ENCODE data around the gene RECQL5. TPM values are rescaled to one million over a fixed set of nuclear protein-coding genes. Genes with fewer than 3 reads are reported as not detected.
A peak's percentile ranks its signal among the peaks of the same experiment; 100 is the strongest.

RECQL5 gene
- total RNA-seq, 2 donors from 2014 or later = 35.1 to 47.4 TPM

DNA sequence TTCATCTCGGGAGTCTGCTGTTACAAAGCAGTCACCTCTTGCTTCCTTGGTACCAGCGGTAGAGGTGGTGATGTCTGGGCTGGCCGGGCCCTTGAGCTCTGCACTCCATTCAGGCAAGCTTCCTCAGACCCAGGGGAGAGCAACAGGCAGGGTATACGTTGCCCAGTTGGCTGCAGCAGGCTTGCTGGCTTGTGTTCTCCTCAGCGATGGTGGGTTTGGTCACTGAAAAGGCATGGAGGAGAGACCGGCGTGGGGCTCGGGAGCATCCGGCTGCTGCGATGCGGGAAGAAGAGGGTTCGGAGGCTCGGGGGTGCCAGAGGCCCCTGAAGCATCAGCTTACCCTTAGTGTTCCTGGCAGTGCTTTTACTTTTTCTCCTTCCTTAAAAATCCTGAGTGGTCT is 26.0 kb upstream of the RECQL5 start:
- DNase-seq (ENCODE audit: low spot score in 2 of 2) (no peak), ATAC-seq (no peak)
- Mint-ChIP-seq H3K27ac (no peak overlapping the region), H3K9me3 (no peaks in the 10 kb centered on the region), H3K36me3 (peaks cover 0 to 7% of the 10 kb centered on the region in 2 donors)

DNA sequence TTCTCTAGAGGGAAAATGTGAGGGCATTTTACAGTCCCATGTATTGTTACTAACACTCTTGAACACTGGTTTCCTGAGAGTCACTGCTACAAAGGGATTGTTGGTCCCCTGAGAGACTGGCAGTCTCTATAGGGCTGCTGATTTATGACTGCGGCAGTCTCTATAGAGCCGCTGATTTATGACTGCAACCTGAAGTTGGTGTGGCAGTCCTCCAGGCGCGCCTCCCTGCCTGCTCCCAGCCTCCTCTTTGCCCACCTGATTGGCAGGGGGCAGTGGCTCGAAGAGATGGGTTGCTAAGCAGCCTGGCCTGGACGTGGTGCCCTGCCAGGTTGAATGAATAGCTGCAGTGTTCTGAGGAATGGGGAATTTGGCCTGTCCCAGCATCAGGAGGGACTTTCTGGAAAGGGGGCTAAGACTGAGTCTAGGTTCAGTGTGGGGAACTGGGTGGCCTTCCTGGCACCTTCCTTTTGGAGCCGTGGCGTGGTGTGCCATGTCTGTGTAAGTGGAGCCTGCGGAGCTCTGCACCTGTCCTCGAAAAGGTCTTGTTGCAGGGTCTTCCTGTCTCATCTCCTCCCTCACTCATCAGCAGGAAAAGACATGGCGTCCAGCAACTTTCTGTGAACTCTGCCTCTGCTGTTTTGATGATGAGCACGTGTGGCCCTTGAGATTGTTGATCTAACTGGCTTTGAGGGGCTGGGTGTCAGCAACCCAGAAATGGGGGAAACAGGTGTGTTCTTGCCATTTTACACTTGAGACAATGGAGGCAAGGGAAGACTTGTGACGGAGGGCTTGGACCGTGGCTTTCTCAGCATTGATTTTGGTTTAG is 25.1 kb upstream of the RECQL5 start:
- no peak for ATAC-seq
- Mint-ChIP-seq H3K27ac (peak overlapping the region; percentile 58 to 93), H3K36me3 (peaks cover 0 to 7% of the 10 kb centered on the region in 2 donors), H3K9me3 (no peaks in the 10 kb centered on the region)
- DNase-seq (ENCODE audit: low spot score in 2 of 2) = no peak

DNA sequence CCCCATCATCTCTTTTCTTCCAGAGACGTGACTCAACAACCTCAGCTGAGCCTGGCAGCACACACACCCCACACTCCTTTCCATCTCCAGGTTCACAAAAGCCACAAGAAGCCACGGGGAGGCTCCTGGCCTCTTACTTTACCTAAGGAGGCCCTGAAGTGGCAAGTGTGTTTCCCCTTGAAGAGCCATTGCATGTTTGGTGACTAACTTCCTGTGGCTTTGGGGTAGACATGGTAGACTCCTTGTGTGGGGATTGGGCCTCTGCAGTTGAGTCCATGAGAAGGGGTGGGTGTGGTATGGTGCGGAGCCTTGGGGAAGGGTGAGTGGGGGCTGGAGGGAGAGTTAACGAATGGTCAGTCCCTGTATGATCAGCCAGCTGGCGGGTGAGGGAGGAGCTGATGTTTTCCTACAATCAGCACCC is 24.4 kb upstream of the RECQL5 start:
- Mint-ChIP-seq H3K27ac (peak overlapping the region; percentile 56 to 93), H3K9me3 (no peaks in the 10 kb centered on the region), H3K36me3 (peaks cover 0 to 7% of the 10 kb centered on the region in 2 donors)
- ATAC-seq (peak; percentile 61 to 86), DNase-seq (ENCODE audit: low spot score in 2 of 2) (peak; percentile 52 to 82)

DNA sequence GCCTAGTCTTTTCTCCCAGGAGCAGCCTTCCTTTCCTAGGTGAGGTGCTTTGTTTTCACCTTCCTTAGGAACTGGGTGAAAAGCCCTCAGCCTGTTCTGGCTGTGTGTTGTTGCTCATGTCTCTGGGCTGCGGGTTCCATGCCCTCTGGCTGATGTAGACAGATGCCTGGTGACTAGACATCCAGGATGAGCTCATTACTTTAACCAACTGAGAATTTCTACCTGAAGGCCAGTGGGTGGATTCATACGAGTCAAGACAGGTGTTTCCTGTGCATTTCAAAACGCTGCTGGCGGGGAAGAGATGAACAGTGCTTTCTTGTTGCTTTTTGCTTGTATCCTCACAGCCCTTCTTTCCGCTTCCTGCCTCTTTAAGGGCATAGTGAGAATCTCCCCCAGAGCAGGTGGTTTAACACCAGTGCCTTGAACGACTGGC is 22.5 kb upstream of the RECQL5 start:
- H3K9me3 Mint-ChIP-seq = no peaks in the 10 kb centered on the region
- peaks cover 0 to 12% of the 10 kb centered on the region in 2 donors for H3K36me3 Mint-ChIP-seq
- ATAC-seq (peak; percentile 65 to 82), DNase-seq (ENCODE audit: low spot score in 2 of 2) (peak; percentile 38 to 64)
- H3K27ac Mint-ChIP-seq = peak overlapping the region; percentile 93 to 98

DNA sequence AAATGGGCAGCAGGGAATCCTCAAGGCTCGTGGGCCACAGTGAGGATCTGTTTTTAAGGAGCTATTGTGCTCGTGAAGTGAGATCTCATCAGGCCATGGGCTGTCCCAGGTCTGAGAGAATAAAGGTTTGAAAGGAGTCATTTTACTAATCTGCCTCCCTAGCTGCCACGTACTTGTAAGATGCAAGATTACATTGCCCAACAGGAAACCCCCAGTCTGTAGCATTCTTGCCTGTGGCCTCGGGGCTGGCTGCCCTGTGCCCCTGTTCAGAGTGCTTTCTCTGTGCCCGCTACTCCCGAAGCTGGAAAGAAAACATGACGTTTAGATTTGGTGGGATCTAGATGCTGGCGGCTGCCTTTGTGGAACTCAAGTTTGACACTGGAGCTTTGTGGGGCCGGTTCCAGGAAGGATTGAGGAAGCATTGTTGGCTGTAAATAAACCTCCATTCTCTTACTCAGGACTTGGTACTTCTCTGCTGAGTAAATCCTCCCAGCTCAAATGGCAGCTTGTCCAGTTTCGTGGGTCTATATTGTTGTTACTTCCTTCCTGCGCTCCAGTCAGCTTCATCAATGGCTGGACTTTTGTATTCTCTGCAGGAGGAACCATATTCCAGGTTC is 21.4 kb upstream of the RECQL5 start:
- H3K36me3 Mint-ChIP-seq = peaks cover 0 to 12% of the 10 kb centered on the region in 2 donors
- DNase-seq (ENCODE audit: low spot score in 2 of 2) (no peak), ATAC-seq (peak; percentile 35 to 49)
- peak overlapping the region; percentile 93 to 98 for H3K27ac Mint-ChIP-seq
- H3K9me3 Mint-ChIP-seq = no peaks in the 10 kb centered on the region

DNA sequence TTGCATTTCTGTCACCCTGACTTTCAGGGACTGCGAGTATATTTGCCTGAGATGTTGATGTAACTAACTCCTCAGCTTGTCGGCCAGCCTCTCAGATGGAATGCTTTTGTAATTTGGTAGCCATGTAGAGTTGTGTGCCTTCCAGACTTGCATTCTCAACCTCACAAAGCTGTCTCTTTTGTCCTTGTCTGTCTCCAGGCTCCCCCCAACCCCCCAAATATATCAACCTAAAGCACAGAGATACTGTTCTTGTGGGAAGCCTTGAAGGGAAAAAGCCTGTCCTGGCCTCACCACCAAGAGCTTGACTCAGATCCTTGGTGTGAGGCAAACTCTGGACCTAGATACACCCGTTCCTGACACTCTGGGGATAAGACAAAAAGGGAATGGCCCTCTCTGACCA is 18.5 kb upstream of the RECQL5 start:
- no peak for DNase-seq (ENCODE audit: low spot score in 2 of 2)
- Mint-ChIP-seq H3K9me3 (no peaks in the 10 kb centered on the region), H3K27ac (peak overlapping the region; percentile 39 to 47), H3K36me3 (peaks cover 0 to 12% of the 10 kb centered on the region in 2 donors)
- no peak for ATAC-seq

DNA sequence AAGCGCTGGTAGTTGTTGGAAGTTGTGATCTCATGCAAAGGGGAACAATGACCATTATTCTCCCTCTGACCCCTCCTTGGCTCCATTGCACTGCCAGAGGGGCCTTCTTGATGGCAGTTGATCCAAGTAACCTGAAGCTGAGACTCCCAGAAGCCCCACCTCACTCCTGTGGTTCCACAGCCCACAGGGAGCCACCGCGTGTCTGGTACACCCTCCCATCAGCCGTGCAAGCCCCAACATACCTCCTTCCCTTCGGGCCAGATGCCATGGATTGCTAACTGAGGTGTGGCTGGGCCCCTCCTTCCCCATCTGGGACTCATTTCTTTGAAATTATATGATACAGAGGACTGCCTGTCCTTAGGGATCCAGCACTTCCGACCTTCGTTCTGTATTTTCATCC is 18.0 kb upstream of the RECQL5 start:
- DNase-seq (ENCODE audit: low spot score in 2 of 2) (no peak), ATAC-seq (no peak)
- Mint-ChIP-seq H3K9me3 (no peaks in the 10 kb centered on the region), H3K36me3 (peaks cover 0 to 12% of the 10 kb centered on the region in 2 donors), H3K27ac (peak overlapping the region in 1 of 2 donors; percentile 47)

DNA sequence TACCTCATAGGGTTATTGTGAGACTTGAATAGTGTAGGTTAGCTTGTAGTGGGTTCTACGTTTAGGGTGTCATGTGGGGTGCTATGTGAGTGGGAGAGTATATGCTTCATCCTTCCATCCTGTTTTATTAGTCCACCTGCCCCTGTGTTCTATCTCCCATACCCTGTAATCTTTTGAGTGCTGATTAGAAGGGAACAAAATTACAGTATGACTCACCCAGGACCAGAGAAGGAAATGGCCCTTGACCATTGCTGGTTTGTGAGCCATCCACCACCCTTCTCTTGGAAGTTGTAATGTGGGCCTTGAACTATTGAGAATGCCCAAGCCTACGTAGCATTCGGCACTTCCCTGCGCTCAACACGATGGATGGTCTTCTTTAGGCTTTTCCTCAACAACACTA is 17.3 kb upstream of the RECQL5 start:
- Mint-ChIP-seq H3K36me3 (peaks cover 0 to 6% of the 10 kb centered on the region in 2 donors), H3K9me3 (no peaks in the 10 kb centered on the region), H3K27ac (no peak overlapping the region)
- no peak for ATAC-seq
- no peak for DNase-seq (ENCODE audit: low spot score in 2 of 2)

DNA sequence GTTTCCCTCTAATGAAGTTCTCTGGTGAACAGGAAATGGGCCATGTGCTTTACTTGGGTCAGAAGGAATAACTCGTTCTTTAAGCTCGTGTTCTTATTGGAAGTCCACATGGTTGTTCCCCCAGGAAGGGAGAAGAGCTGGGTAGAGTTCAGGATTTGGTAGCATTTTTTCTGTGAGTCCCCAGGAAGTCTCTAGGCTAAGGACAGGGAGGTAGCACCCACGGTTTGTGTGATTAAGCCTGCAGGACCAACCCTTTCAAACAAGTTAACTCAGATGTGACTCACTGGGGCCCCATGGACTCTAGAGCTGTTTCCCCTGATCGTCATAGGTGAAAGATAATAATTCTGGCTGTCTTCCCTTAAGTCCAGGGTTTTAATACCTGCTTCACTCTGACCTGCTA is 16.6 kb upstream of the RECQL5 start:
- ATAC-seq = no peak
- H3K27ac Mint-ChIP-seq = peak overlapping the region in 1 of 2 donors; percentile 13
- no peaks in the 10 kb centered on the region for H3K9me3 Mint-ChIP-seq
- no peak for DNase-seq (ENCODE audit: low spot score in 2 of 2)
- peaks cover 0 to 4% of the 10 kb centered on the region in 2 donors for H3K36me3 Mint-ChIP-seq

DNA sequence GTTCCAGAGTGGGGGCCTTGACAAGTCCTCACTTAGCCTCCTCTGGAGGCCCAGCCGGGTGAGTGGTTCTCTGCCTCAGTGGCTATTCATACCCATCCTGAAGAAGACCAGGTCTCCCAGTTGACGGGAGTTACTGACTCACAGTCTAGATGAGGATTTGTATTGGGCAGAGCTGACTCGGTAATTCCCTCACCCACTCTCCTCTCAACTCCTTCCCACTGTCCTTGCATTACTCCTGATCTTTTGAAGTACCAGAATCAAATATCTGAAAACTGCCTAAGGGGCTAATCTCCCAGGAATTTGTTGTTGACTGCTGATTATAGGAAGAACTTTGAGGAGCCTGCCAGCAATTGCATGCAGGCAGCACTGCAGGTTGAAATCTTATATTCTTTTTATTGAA is 14.3 kb upstream of the RECQL5 start:
- no peak for DNase-seq (ENCODE audit: low spot score in 2 of 2)
- Mint-ChIP-seq H3K9me3 (no peaks in the 10 kb centered on the region), H3K27ac (peak overlapping the region in 1 of 2 donors; percentile 40), H3K36me3 (peaks cover 0 to 4% of the 10 kb centered on the region in 2 donors)
- no peak for ATAC-seq

DNA sequence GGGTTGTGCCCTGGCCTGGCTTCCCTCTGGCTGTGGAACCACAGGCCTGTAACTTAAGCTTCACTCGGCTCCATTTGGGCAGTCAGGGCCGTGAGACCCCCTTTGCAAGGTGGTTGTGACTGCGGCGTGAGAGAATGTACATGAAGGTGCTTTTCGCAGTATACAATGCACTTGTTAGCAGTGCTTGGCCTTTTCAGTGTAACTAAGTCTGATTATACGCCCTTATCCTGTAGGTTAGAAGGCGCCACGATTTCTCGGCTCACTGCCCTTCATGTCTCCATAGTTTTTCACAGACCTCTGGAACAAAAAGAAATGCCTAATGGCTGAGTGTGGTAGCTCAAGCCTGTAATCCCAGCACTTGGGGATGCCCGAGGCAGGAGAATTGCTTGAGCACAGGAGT is 13.5 kb upstream of the RECQL5 start:
- Mint-ChIP-seq H3K9me3 (no peaks in the 10 kb centered on the region), H3K27ac (peak overlapping the region in 1 of 2 donors; percentile 22), H3K36me3 (peaks cover 0 to 4% of the 10 kb centered on the region in 2 donors)
- no peak for ATAC-seq
- no peak for DNase-seq (ENCODE audit: low spot score in 2 of 2)

DNA sequence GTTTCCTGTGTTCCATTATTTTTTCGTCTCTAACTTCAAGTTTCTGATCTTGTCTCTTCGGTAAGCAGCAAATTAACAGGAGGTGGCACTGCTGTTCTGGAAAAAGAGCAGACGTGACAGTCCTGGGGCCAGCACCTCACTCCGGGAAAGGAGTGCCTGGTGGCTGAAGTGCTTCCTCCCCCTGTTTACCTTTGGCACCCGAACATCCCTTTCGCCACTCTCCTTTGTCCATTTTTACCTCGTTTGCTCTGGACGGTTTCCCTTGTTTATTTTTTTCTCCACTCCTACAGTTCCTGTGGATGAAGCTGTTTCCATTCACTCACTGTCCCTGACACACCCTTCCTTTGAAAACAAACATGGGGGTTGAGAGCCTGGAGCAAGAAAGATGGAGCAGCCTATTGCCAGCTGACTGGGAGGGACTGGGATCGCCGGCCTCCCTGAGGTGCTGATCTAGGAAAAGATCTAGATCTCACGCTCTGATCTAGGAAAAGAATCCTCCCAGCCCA is 12.8 kb upstream of the RECQL5 start:
- peak overlapping the region in 1 of 2 donors; percentile 72 for H3K27ac Mint-ChIP-seq
- ATAC-seq (no peak), DNase-seq (ENCODE audit: low spot score in 2 of 2) (no peak)
- no peaks in the 10 kb centered on the region for H3K9me3 Mint-ChIP-seq
- no peaks in the 10 kb centered on the region for H3K36me3 Mint-ChIP-seq

DNA sequence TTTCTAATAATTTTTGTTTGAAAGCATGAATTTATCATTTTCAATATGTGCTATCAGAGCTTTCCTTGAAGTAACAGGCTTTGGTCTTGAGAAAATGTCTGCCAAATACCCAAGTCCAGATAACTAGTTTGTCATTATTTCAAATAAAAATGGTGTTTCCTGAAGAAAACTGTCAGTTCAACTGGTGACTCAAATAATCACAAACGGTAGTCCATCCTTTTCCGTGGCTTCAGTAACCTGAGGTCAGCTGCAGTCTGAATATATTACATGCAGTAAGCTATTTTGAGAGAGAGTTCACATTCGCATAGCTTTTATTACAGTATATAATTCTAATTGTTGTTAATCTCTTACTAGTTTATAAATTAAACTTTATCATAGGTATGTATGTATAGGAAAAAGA is 9.5 kb upstream of the RECQL5 start:
- Mint-ChIP-seq H3K9me3 (no peaks in the 10 kb centered on the region), H3K27ac (no peak overlapping the region), H3K36me3 (no peaks in the 10 kb centered on the region)
- no peak for ATAC-seq
- DNase-seq (ENCODE audit: low spot score in 2 of 2) = no peak

DNA sequence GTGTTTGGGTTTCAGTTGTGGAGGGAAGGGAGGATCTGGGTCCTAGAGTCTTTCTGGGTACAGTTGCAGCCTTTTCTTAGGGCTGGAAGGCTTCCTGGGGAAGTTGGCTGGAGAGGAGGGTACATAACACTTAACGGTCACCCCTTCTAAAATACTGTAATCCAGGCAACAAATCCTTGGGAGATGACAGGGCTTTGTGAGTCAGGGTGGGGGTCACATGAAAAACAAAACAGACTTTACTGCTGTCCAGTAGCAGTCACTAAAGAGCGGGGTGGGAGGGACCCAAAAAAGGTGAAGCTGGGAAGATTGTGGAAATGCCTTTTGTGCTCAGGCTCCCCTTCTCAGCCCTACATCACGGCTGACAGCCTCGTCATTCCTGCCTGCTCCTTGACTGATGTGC is 6.5 kb upstream of the RECQL5 start:
- no peak for DNase-seq (ENCODE audit: low spot score in 2 of 2)
- Mint-ChIP-seq H3K27ac (no peak overlapping the region), H3K36me3 (peaks cover 0 to 1% of the 10 kb centered on the region in 2 donors), H3K9me3 (no peaks in the 10 kb centered on the region)
- no peak for ATAC-seq

DNA sequence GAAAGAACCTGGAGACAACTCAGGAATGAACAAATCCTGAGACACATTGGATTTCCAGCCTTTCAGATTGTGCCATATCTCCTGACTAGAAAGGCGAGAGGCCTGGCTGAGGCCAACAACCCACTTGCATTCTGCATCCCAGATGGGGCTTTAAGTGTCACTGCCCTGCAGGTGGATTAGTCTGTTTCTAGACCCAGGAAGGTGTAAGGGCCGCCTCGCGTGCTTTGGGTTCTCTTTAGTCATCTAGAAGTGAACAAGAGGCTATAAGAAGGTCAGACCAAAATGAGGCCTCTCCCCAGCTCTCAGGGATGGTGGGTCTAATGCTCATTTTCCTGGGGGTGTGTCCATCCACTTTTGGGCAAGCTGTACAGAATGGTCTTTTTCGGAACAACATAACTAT is 5.1 kb upstream of the RECQL5 start:
- no peak for DNase-seq (ENCODE audit: low spot score in 2 of 2)
- no peak for ATAC-seq
- peak overlapping the region in 1 of 2 donors; percentile 77 for H3K27ac Mint-ChIP-seq
- H3K9me3 Mint-ChIP-seq = no peaks in the 10 kb centered on the region
- peaks cover 0 to 6% of the 10 kb centered on the region in 2 donors for H3K36me3 Mint-ChIP-seq

DNA sequence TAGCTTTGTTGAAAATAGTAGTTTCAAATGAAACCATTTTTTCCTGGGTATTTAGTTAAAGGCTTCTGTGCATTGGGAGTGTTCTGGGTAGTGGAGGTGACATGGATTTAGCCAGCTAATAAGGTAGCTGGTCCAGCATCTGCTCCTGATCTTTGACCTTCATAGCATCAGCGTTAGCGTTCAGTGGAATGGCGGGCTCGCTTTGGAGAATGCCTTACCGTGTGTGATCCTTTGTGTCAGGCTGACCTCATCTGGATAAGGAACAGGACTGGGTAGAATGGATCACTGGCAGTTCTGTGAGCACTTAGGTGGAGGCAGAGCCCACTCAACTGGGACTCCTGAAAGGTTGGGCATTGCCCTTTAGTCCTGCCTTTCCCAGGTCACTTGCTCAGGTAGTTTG is 3.9 kb upstream of the RECQL5 start:
- DNase-seq (ENCODE audit: low spot score in 2 of 2) (no peak), ATAC-seq (no peak)
- no peaks in the 10 kb centered on the region for H3K9me3 Mint-ChIP-seq
- H3K36me3 Mint-ChIP-seq = peaks cover 0 to 6% of the 10 kb centered on the region in 2 donors
- peak overlapping the region; percentile 47 to 64 for H3K27ac Mint-ChIP-seq

DNA sequence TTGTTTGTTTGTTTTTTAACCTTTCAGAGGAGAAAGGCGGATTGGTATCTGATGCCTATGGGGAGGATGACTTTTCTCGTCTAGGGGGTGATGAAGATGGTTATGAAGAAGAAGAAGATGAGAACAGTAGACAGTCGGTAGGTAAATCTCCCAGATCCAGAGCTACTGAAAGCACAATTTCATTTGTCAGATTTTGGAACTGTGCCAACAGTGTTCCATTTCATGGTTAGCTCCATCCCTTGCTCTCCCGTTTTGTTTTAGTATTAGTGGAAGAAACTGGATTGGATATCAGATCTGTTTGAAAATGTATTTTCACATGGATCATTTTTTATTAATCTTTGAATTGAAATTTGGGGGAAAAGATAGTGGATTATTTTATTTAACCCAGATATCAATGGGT is 1.5 kb upstream of the RECQL5 start:
- peaks cover 0 to 6% of the 10 kb centered on the region in 2 donors for H3K36me3 Mint-ChIP-seq
- no peak overlapping the region for H3K27ac Mint-ChIP-seq
- DNase-seq (ENCODE audit: low spot score in 2 of 2) (no peak), ATAC-seq (no peak)
- H3K9me3 Mint-ChIP-seq = no peaks in the 10 kb centered on the region
